Lower leg skin (tissue), 3 donors: ENCODE measurements around the gene DOCK3.

ENCODE experiments used
- POLR2A ChIP-seq, 2 donors: fragments of 450-650 bp; IDR thresholded peaks; one replicate each; pipeline ENCODE4 v1.6.1; 2016 to 2017; ENCODE audit warnings: antibody characterized with exemption in 2 of 2, mild to moderate bottlenecking in 1 of 2, moderate library complexity in 1 of 2
- TF ChIP-seq, protein P1 (sequence below), 3 donors: fragments of 450-650 bp; IDR thresholded peaks; one replicate each; pipeline ENCODE4 v1.5.1; 2016; ENCODE audit warnings: antibody characterized with exemption in 3 of 3, mild to moderate bottlenecking in 3 of 3, moderate library complexity in 2 of 3

GRCh38 chr3:51386852-51387229 is 712.1 kb downstream of the DOCK3 start:
- TF ChIP-seq POLR2A (IDR thresholded peaks at IDR 0.05): no peak
- TF ChIP-seq, protein P1, sequence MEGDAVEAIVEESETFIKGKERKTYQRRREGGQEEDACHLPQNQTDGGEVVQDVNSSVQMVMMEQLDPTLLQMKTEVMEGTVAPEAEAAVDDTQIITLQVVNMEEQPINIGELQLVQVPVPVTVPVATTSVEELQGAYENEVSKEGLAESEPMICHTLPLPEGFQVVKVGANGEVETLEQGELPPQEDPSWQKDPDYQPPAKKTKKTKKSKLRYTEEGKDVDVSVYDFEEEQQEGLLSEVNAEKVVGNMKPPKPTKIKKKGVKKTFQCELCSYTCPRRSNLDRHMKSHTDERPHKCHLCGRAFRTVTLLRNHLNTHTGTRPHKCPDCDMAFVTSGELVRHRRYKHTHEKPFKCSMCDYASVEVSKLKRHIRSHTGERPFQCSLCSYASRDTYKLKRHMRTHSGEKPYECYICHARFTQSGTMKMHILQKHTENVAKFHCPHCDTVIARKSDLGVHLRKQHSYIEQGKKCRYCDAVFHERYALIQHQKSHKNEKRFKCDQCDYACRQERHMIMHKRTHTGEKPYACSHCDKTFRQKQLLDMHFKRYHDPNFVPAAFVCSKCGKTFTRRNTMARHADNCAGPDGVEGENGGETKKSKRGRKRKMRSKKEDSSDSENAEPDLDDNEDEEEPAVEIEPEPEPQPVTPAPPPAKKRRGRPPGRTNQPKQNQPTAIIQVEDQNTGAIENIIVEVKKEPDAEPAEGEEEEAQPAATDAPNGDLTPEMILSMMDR (IDR thresholded peaks at IDR 0.05): no peak
